SJSA1 (cell line): ENCODE data around the gene ZNF804B. TPM values are rescaled to one million over a fixed set of nuclear protein-coding genes. Genes with fewer than 3 reads are reported as not detected.

Experiments used
- DNase-seq, 2 experiments: peaks; one replicate each; pipeline ENCODE4 v3.0.0-alpha.2; 2015 to 2020; ENCODE audit warnings: low spot score in 2 of 2, low read depth in 1 of 2
- H3K27ac ChIP-seq: fragments of 250-450 bp; sonication (Bioruptor Pico); 2 replicates; pipeline ENCODE4 v1.5.1; 2020; ENCODE audit warnings: mild to moderate bottlenecking, moderate library complexity
- H3K27me3 ChIP-seq: fragments of 250-450 bp; sonication (Bioruptor Pico); replicated peaks from 2 replicates; pipeline ENCODE4 v1.5.1; 2020; ENCODE audit warnings: mild to moderate bottlenecking, moderate library complexity
- H3K36me3 ChIP-seq: fragments of 250-450 bp; sonication (Bioruptor Pico); 2 replicates; pipeline ENCODE4 v1.5.1; 2020; ENCODE audit warnings: mild to moderate bottlenecking
- H3K4me1 ChIP-seq: fragments of 250-450 bp; sonication (Bioruptor Pico); replicated peaks from 2 replicates; pipeline ENCODE4 v1.6.1; 2021; ENCODE audit warnings: mild to moderate bottlenecking
- H3K4me3 ChIP-seq: fragments of 250-450 bp; sonication (Bioruptor Pico); 2 replicates; pipeline ENCODE4 v1.5.1; 2020; ENCODE audit warnings: mild to moderate bottlenecking
- H3K9me3 ChIP-seq: fragments of 250-450 bp; sonication (Bioruptor Pico); replicated peaks from 2 replicates; pipeline ENCODE4 v1.5.1; 2020; ENCODE audit warnings: mild to moderate bottlenecking
- total RNA-seq: library from RNA; depleted of rRNA; stranded (reverse); fragments of >200 nt; shearing (Covaris generic); gene quantifications from 2 replicates; pipeline ENCODE4 v1.2.3, GENCODE V29; 2014; rRNA removed

ZNF804B gene
- not detected in 2 replicates for total RNA-seq

DNA sequence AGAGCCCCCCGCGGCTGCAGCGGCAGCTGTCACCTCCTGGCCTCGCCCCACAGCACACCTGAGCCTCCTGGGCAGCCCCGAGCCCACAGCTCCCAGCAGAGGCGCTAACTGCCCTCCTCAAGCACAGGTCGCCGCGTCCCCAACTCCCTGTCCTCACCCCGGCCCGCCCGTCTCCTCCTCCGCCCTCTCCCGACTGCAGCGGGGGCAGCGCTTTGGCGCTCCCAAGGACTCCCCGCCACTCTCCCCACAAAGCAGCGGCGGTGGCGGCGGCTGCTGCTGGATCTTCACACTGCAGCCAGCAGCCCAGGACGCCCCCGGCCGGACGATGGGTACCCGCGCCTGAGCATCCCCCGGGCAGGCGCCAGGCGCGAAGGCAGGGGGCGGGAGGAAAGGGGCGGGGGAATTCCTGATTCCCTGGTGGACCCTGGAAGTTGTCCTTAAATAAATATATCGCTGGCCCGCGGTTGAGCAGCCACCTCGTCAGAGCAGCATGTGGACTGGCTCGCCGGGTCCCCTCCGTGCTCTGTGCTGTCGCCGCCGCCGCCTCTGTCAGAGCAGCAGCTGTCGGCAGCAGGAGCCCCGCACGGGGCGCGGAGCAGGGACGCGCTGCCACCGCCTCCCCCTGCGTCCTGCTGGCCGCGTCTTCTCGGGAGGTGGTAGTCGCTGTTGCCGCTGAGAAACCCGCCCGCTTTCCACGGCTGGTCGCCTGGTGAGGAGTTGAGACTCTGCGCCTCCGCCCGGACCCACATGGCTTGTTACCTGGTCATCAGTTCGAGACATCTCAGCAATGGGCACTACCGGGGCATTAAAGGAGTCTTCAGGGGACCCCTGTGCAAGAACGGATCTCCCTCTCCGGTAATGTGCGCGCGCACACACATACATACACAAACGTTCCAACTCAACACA lies at the start of gene ZNF804B:
ZNF804B (plus strand) TSS at position 471 of the 906 bp plus-strand sequence; CDS start at position 748, 277 bp downstream.
- H3K27ac ChIP-seq = no peak within 1 kb of the TSS
- peak in 1 of 2 experiments; percentile 1 for DNase-seq
- H3K27me3 ChIP-seq = peaks cover 35% of the 10 kb centered on the region
- no peaks in the 10 kb centered on the region for H3K36me3 ChIP-seq
- H3K4me3 ChIP-seq = peak within 1 kb of the TSS; percentile 8; the same call in 1 of the 2 replicates
- peaks cover 6% of the 10 kb centered on the region; the same call in 1 of the 2 replicates for H3K4me1 ChIP-seq
- no peaks in the 10 kb centered on the region for H3K9me3 ChIP-seq

- no peaks in the 10 kb centered on the region for H3K36me3 ChIP-seq
- H3K9me3 ChIP-seq = no peaks in the 10 kb centered on the region
- H3K4me3 ChIP-seq = no peak overlapping the region
- no peak overlapping the region for H3K27ac ChIP-seq
- H3K4me1 ChIP-seq = no peaks in the 10 kb centered on the region
- no peak for DNase-seq
- no peaks in the 10 kb centered on the region; the same call in 1 of the 2 replicates for H3K27me3 ChIP-seq
These were observed 23.6 kb upstream of the ZNF804B start for GRCh38 chr7:88735920-88736319.

DNA sequence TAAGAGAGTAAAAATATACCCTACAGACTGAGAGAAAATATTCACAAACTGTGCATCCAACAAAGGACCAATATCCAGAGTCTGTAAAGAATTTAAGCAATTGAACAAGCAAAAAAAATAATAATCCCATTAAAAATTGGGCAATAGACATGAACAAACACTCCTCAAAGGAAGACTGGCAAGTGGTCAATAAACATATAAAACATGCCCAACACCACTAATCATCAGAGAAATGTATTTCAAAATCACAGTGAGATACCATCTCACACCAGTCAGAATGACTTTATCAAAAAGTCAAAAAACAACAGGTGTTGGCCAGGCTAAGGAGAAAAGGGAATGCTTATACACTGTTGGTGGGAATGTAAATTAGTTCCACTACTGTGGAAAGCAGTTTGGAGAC lies 21.9 kb upstream of the ZNF804B start:
- Histone ChIP-seq H3K36me3 (no peaks in the 10 kb centered on the region), H3K4me3 (no peak overlapping the region), H3K27me3 (no peaks in the 10 kb centered on the region; the same call in 1 of the 2 replicates), H3K27ac (no peak overlapping the region), H3K4me1 (no peaks in the 10 kb centered on the region), H3K9me3 (no peaks in the 10 kb centered on the region)
- DNase-seq = no peak

- H3K4me1 ChIP-seq = no peaks in the 10 kb centered on the region
- no peak overlapping the region for H3K27ac ChIP-seq
- no peak overlapping the region for H3K4me3 ChIP-seq
- no peaks in the 10 kb centered on the region for H3K9me3 ChIP-seq
- no peaks in the 10 kb centered on the region; the same call in 1 of the 2 replicates for H3K27me3 ChIP-seq
- no peak for DNase-seq
- H3K36me3 ChIP-seq = no peaks in the 10 kb centered on the region
These were observed 13.4 kb upstream of the ZNF804B start for GRCh38 chr7:88746126-88746525.

DNA sequence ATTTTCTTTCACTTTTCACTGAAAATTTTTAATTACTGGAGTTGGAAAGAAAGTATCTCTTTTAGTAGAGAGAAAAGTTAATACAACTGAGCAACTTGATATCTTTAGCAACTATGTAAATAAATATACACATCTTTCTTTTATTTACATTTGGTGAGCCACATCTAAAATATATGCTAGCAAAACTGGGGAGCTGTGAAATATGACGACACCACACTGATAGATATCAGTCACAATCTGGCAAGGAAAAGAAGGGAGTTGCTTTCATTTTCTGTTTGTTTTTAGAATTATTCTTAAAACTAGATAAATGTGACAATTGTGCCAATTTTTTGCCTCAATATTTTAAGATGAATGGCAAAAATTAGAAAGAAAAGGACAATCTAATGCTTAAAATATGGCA lies 2.7 kb upstream of the ZNF804B start:
- peaks cover 35% of the 10 kb centered on the region for H3K27me3 ChIP-seq
- peaks cover 6% of the 10 kb centered on the region; the same call in 1 of the 2 replicates for H3K4me1 ChIP-seq
- no peak for DNase-seq
- H3K36me3 ChIP-seq = no peaks in the 10 kb centered on the region
- H3K27ac ChIP-seq = no peak overlapping the region
- no peaks in the 10 kb centered on the region for H3K9me3 ChIP-seq
- H3K4me3 ChIP-seq = no peak overlapping the region

GRCh38 chr7:88757371-88757770 lies 2.1 kb upstream of the ZNF804B start:
- Histone ChIP-seq H3K4me3 (no peak overlapping the region), H3K9me3 (no peaks in the 10 kb centered on the region), H3K27ac (no peak overlapping the region), H3K36me3 (no peaks in the 10 kb centered on the region), H3K4me1 (peaks cover 6% of the 10 kb centered on the region; the same call in 1 of the 2 replicates), H3K27me3 (peaks cover 35% of the 10 kb centered on the region)
- DNase-seq = no peak

DNA sequence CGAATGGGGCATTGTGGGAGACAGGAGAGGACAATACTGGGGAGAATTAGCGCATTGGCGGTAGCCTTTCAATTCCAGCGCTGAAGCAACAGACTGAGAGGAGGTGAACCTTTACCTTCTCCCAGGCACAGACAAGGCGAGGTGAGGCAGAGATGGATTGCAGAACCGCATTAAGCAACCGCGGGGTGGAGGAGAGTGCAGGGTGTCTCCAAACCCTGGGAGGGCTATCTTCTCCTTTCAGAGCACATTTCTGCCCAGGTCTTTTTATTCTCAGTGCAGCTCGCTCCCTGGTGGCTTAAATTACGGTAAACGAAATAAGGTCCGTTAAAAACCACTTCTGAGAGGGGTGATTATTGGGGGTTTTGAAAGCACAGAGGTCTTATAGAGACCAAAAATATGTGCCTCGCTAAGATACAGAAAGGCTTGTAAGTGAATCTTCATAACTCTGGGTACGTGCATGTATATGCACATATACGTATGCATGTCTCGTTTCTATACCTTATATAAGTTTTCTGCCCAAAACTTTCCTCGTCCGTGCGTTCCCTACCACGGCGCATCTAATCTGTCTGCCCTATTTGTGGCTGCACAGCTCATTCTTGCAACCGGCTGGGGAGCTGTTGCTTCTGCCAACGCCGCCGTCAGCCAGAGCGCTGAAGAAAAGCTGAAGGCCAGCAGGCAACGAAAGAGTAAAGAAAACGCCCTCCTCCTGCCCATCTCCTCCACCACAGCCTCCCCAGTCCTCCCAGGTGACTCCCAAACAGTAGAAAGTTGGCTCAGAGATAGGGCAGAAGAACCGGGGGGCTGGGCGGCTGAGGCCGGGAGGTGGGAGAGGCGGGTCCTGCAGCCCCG lies 895 bp upstream of the ZNF804B start:
- H3K36me3 ChIP-seq = no peaks in the 10 kb centered on the region
- peaks cover 6% of the 10 kb centered on the region; the same call in 1 of the 2 replicates for H3K4me1 ChIP-seq
- peak in 1 of 2 experiments; percentile 13 for DNase-seq
- peak overlapping the region; percentile 8; the same call in 1 of the 2 replicates for H3K4me3 ChIP-seq
- peaks cover 35% of the 10 kb centered on the region for H3K27me3 ChIP-seq
- no peaks in the 10 kb centered on the region for H3K9me3 ChIP-seq
- H3K27ac ChIP-seq = no peak overlapping the region

GRCh38 chr7:88760136-88760515 lies 626 bp downstream of the ZNF804B start:
- Histone ChIP-seq H3K27ac (no peak overlapping the region), H3K27me3 (peaks cover 35% of the 10 kb centered on the region), H3K9me3 (no peaks in the 10 kb centered on the region), H3K36me3 (no peaks in the 10 kb centered on the region), H3K4me3 (no peak overlapping the region), H3K4me1 (peaks cover 6% of the 10 kb centered on the region; the same call in 1 of the 2 replicates)
- no peak for DNase-seq

DNA sequence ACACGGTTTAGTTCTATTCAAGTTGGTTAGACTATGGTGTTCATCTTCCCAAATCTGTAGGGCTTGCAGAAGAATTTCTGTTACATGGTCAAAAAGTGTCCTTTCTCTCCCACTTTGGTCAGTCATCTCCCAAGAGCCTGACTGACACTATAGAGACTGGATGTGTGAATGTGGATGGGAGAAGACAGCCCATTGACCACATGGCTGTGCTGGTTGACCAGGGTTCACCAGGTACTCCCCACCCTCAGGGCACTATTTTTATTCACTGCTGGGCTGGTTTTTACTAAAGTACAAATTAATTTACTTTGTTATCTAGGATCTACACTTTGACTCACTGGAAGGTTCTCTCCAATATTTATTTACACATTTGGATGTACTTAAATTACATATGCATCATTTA lies 2.3 kb downstream of the ZNF804B start:
- H3K4me3 ChIP-seq = no peak overlapping the region
- no peak overlapping the region for H3K27ac ChIP-seq
- no peaks in the 10 kb centered on the region for H3K36me3 ChIP-seq
- no peak for DNase-seq
- H3K9me3 ChIP-seq = no peaks in the 10 kb centered on the region
- H3K27me3 ChIP-seq = peaks cover 32% of the 10 kb centered on the region
- H3K4me1 ChIP-seq = peaks cover 6% of the 10 kb centered on the region; the same call in 1 of the 2 replicates

GRCh38 chr7:88771417-88771816 lies 11.9 kb downstream of the ZNF804B start:
- no peaks in the 10 kb centered on the region for H3K4me1 ChIP-seq
- DNase-seq = no peak
- H3K9me3 ChIP-seq = no peaks in the 10 kb centered on the region
- H3K27ac ChIP-seq = no peak overlapping the region
- H3K27me3 ChIP-seq = no peaks in the 10 kb centered on the region
- no peak overlapping the region for H3K4me3 ChIP-seq
- H3K36me3 ChIP-seq = no peaks in the 10 kb centered on the region

DNA sequence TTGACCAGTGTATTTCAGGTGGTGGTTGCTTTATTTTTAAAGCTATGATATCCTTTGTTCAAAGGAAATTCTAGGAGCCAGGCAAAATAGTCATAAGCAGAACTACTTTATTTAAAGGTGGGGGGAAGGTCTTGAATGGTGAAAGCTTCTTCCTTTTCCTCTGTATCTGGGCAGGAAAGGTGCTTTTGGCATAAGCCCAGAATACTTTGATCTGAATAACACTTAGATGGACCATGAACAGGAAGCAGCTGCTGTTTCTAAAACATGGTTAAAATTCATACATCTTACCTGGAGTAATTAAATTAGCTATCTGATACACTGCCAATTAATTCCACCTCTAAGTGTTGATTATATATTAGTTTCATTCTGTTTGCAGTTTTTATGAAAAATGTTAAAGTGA lies 13.3 kb downstream of the ZNF804B start:
- Histone ChIP-seq H3K4me1 (no peaks in the 10 kb centered on the region), H3K4me3 (no peak overlapping the region), H3K36me3 (no peaks in the 10 kb centered on the region), H3K27me3 (no peaks in the 10 kb centered on the region), H3K27ac (no peak overlapping the region), H3K9me3 (no peaks in the 10 kb centered on the region)
- no peak for DNase-seq

- no peak for DNase-seq
- Histone ChIP-seq H3K4me1 (no peaks in the 10 kb centered on the region), H3K36me3 (no peaks in the 10 kb centered on the region), H3K9me3 (no peaks in the 10 kb centered on the region), H3K4me3 (no peak overlapping the region), H3K27ac (no peak overlapping the region), H3K27me3 (no peaks in the 10 kb centered on the region)
These were observed 16.3 kb downstream of the ZNF804B start for GRCh38 chr7:88775838-88776237.

DNA sequence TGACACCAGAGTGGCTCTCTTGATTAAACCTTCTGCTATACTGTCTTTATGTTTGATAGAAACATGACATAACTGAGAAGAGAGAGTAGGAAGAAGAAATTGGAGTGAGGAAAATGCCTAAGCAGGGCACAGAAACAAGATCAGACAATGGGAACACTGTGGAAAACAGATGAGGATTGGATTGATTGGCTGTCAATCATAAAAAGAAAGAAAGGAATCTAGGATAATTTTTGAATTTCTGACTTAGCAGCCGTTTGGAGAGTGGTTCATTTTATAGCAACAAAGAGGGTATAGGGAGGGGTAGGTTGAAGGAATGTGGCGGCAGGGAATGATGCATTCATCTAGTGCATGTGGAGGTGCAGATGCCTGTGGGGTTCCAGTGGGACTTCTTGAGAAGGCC lies 28.3 kb downstream of the ZNF804B start:
- no peaks in the 10 kb centered on the region for H3K36me3 ChIP-seq
- H3K9me3 ChIP-seq = no peaks in the 10 kb centered on the region
- DNase-seq = no peak
- H3K4me3 ChIP-seq = no peak overlapping the region
- no peaks in the 10 kb centered on the region for H3K27me3 ChIP-seq
- H3K4me1 ChIP-seq = no peaks in the 10 kb centered on the region
- no peak overlapping the region for H3K27ac ChIP-seq
